HCT116 (cell line): Measurements from ENCODE around the gene AGPAT3. TPM values are rescaled to one million over a fixed set of nuclear protein-coding genes. Genes with fewer than 3 reads are reported as not detected.

Experiments used
- ATAC-seq: fragments of 200-7000 bp; cut with Tn5 transposase; 2 replicates; pipeline ENCODE4 v1.9.1; 2020; ENCODE audit warnings: mild to moderate bottlenecking, moderate library complexity
- BruUV-seq: library from RNA; stranded (reverse); fragments of 400-500 nt; replicated peaks from 2 replicates; lab custom pipeline; 2021; lab: Mats Ljungman, UMichigan
- CTCF ChIA-PET: fragments of 300-600 bp; sonication (Branson Sonifier 250); formaldehyde crosslinking; loops from one replicate; lab custom pipeline; 2021; ENCODE audit warnings: antibody characterized with exemption; lab: Charles Lee
- POLR2A ChIA-PET: fragments of 300-600, 350-600 bp; sonication (Branson Sonifier 250); formaldehyde crosslinking; loops from one replicate; lab custom pipeline; 2021; ENCODE audit warnings: antibody characterized with exemption; lab: Charles Lee
- RAD21 ChIA-PET, 2 experiments: fragments of 300-600 bp; sonication (Branson Sonifier 250); formaldehyde crosslinking; loops; one replicate each; lab custom pipeline; 2023; ENCODE audit warnings: low total read pairs in 2 of 2; ENCODE audit not compliant: uncharacterized antibody in 2 of 2, unreplicated experiment in 2 of 2, low non-redundant PET in 1 of 2; lab: Charles Lee
- DNase-seq: peaks from one replicate; pipeline ENCODE4 v3.0.0-alpha.2; 2010; ENCODE audit warnings: low read depth, low spot score
- H2AFZ ChIP-seq: fragments of 200-600 bp; shearing (Covaris generic), sonication (generic); 2 replicates; pipeline ENCODE4 v1.6.1; 2017; ENCODE audit warnings: low read depth, mixed run types, mixed read lengths, antibody characterized with exemption, low read length; ENCODE audit not compliant: poor library complexity, severe bottlenecking
- H3K27ac ChIP-seq: 2 replicates; pipeline ENCODE4 v1.5.1; 2012; ENCODE audit warnings: low read depth, low read length
- H3K27me3 ChIP-seq: fragments of 200-600 bp; sonication (generic); 2 replicates; pipeline ENCODE4 v1.6.1; 2016; ENCODE audit warnings: mixed run types, low read length, mixed read lengths; ENCODE audit not compliant: insufficient read depth
- H3K36me3 ChIP-seq, 2 experiments: fragments of 200-500 bp in 1 of 2; fragments of 200-600 bp in 1 of 2; sonication (Bioruptor generic) in 1 of 2; sonication (generic) in 1 of 2; 2 replicates each; pipeline versions ENCODE4 v1.5.1 to v1.6.1; 2014 to 2016; ENCODE audit warnings: low read length in 2 of 2, inconsistent platforms in 1 of 2, mixed read lengths in 1 of 2, mixed run types in 1 of 2; ENCODE audit not compliant: insufficient read depth in 2 of 2, control insufficient read depth in 1 of 2
- H3K4me1 ChIP-seq, 2 experiments: fragments of 200-600 bp in 1 of 2; sonication (generic) in 1 of 2; 2 replicates each; pipeline versions ENCODE4 v1.5.1 to v1.6.1; 2012 to 2017; ENCODE audit warnings: low read length in 2 of 2, inconsistent platforms in 1 of 2, mild to moderate bottlenecking in 1 of 2, mixed read lengths in 1 of 2, mixed run types in 1 of 2, moderate library complexity in 1 of 2; ENCODE audit not compliant: insufficient read depth in 2 of 2, control insufficient read depth in 1 of 2
- H3K4me2 ChIP-seq: fragments of 200-600 bp; sonication (generic); 2 replicates; pipeline ENCODE4 v1.6.1; 2017; ENCODE audit warnings: mixed run types, low read length, mixed read lengths
- H3K4me3 ChIP-seq, 2 experiments: fragments of 200-600 bp in 1 of 2; sonication (generic) in 1 of 2; replicated peaks in 1 of 2; 2 replicates each; pipeline ENCODE4 v1.5.1; 2011 to 2016; ENCODE audit warnings: low read length in 2 of 2, control low read depth in 1 of 2, low read depth in 1 of 2, mild to moderate bottlenecking in 1 of 2, mixed read lengths in 1 of 2, mixed run types in 1 of 2
- H3K79me2 ChIP-seq: fragments of 200-600 bp; sonication (generic); 2 replicates; pipeline ENCODE4 v1.6.1; 2017; ENCODE audit warnings: mild to moderate bottlenecking, mixed run types, low read length, moderate library complexity, mixed read lengths; ENCODE audit not compliant: insufficient read depth
- H3K9ac ChIP-seq: fragments of 200-600 bp; sonication (generic); 2 replicates; pipeline ENCODE4 v1.6.1; 2016; ENCODE audit warnings: low read length, mixed read lengths
- H3K9me2 ChIP-seq: fragments of 200-600 bp; sonication (generic), shearing (Covaris generic); 2 replicates; pipeline ENCODE4 v1.6.1; 2017; ENCODE audit warnings: mixed run types, mild to moderate bottlenecking, moderate library complexity; ENCODE audit not compliant: insufficient read depth
- H3K9me3 ChIP-seq, 2 experiments: fragments of 200-500 bp in 1 of 2; fragments of 200-600 bp in 1 of 2; sonication (Bioruptor generic) in 1 of 2; sonication (generic) in 1 of 2; 2 replicates each; pipeline ENCODE4 v1.6.1; 2014 to 2017; ENCODE audit warnings: low read length in 2 of 2, mixed read lengths in 2 of 2, inconsistent platforms in 1 of 2, low read depth in 1 of 2, mild to moderate bottlenecking in 1 of 2, mixed run types in 1 of 2, moderate library complexity in 1 of 2; ENCODE audit not compliant: control insufficient read depth in 1 of 2, insufficient read depth in 1 of 2
- H4K20me1 ChIP-seq: fragments of 200-600 bp; sonication (generic), shearing (Covaris generic); 2 replicates; pipeline ENCODE4 v1.6.1; 2017; ENCODE audit warnings: mixed run types, mild to moderate bottlenecking, moderate library complexity; ENCODE audit not compliant: insufficient read depth
- CEBPB ChIP-seq: IDR thresholded peaks from 2 replicates; pipeline ENCODE4 v1.6.1; 2012; ENCODE audit warnings: low read depth
- EGR1 ChIP-seq: IDR thresholded peaks from 2 replicates; pipeline ENCODE4 v1.6.1; 2012; ENCODE audit warnings: low read depth
- EZH2phosphoT487 ChIP-seq: fragments of 200-600 bp; IDR thresholded peaks from 2 replicates; pipeline ENCODE4 v1.6.1; 2018; ENCODE audit warnings: antibody characterized with exemption, borderline replicate concordance
- POLR2A ChIP-seq: IDR thresholded peaks from 2 replicates; pipeline ENCODE4 v1.7.0; 2011; ENCODE audit warnings: borderline replicate concordance; ENCODE audit not compliant: insufficient read depth, insufficient read length; ENCODE audit errors: extremely low read depth
- SIN3A ChIP-seq: IDR thresholded peaks from 2 replicates; pipeline ENCODE4 v1.6.1; 2012; ENCODE audit warnings: low read depth
- SRF ChIP-seq: IDR thresholded peaks from 2 replicates; pipeline ENCODE4 v1.6.1; 2012; ENCODE audit warnings: low read depth
- TCF7L2 ChIP-seq: IDR thresholded peaks from 2 replicates; pipeline ENCODE4 v1.7.0; 2011; ENCODE audit warnings: borderline replicate concordance, inconsistent platforms; ENCODE audit not compliant: insufficient read depth, insufficient read length; ENCODE audit errors: extremely low read depth
- YY1 ChIP-seq: IDR thresholded peaks from 2 replicates; pipeline ENCODE4 v1.6.1; 2011; ENCODE audit warnings: low read length, low read depth, moderate library complexity, mild to moderate bottlenecking; ENCODE audit not compliant: insufficient replicate concordance; ENCODE audit errors: extremely low read depth
- intact Hi-C: fragments of 100-400 bp; cut with micrococcal nuclease; formaldehyde crosslinking; loops from 2 replicates; pipeline ENCODE4 v1.10.0; 2022
- total RNA-seq: library from RNA; stranded (reverse); gene quantifications from one replicate; pipeline ENCODE4 v1.2.1, GENCODE V29; 2021; ENCODE audit not compliant: unreplicated experiment
- TF ChIP-seq, protein P1 (sequence below): IDR thresholded peaks from 2 replicates; pipeline ENCODE4 v1.6.1; 2012
- TF ChIP-seq, protein P2 (sequence below): IDR thresholded peaks from 2 replicates; pipeline ENCODE4 v1.6.1; 2011; ENCODE audit warnings: mild to moderate bottlenecking, low read length, moderate library complexity; ENCODE audit not compliant: insufficient replicate concordance; ENCODE audit errors: extremely low read depth
- TF ChIP-seq, protein P3 (sequence below), 3 experiments: fragments of 200-600 bp in 1 of 3; sonication (generic) in 1 of 3; IDR thresholded peaks in 2 of 3; conservative IDR thresholded peaks in 1 of 3; 2 replicates each; pipeline ENCODE4 v1.5.1; 2012 to 2017; ENCODE audit warnings: low read depth in 2 of 3, low read length in 2 of 3, antibody characterized with exemption in 1 of 3, borderline replicate concordance in 1 of 3, control low read depth in 1 of 3, mild to moderate bottlenecking in 1 of 3, mixed read lengths in 1 of 3, mixed run types in 1 of 3, moderate library complexity in 1 of 3; ENCODE audit not compliant: insufficient read depth in 1 of 3

The AGPAT3 gene
- total RNA-seq, 1 experiment from 2014 or later = 54.1 TPM

DNA sequence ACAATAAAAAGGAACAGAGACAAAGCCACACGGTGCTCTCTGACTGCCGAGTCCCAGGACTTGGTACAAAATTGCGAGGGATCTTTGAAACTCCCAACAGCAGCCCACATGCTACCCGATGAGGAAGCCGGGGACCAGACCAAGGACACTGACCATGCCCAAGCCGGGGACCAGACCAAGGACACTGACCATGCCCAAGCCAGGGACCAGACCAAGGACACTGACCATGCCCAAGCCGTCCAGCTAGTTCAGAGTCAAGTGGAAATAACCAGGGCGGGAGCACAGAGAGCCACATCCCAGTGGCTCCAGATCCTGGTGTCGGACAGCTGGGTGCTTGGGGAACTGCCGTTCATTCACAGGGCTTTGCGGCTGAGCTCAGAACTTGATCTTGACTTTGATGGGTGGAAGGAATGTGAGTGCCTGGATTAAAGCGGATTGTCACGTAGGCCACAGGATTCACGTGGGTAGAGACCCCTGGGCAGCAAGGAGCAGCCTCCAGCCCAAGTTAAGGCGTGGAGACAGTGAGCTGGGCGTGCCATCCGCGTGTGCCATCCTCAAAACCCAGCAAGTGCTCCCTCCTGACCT lies 130.6 kb downstream of the AGPAT3 start:
- intact Hi-C loops = no loop called here
- TF ChIP-seq POLR2A (no peak), SIN3A (no peak), EZH2phosphoT487 (no peak)
- ChIA-PET RAD21 (no interaction called here), CTCF (no interaction called here), POLR2A (no interaction called here)
- Histone ChIP-seq H3K9me2 (no peaks in the 10 kb centered on the region), H3K4me2 (no peak overlapping the region), H3K27ac (no peak overlapping the region), H3K27me3 (no peaks in the 10 kb centered on the region), H3K9ac (no peak overlapping the region), H3K79me2 (no peaks in the 10 kb centered on the region), H3K36me3 (no peaks in the 10 kb centered on the region), H3K9me3 (no peaks in the 10 kb centered on the region), H2AFZ (no peak overlapping the region), H4K20me1 (no peaks in the 10 kb centered on the region), H3K4me1 (no peaks in the 10 kb centered on the region), H3K4me3 (no peak overlapping the region)
- no TSS peak for BruUV-seq
- DNase-seq = no peak
- no peak for ATAC-seq

DNA sequence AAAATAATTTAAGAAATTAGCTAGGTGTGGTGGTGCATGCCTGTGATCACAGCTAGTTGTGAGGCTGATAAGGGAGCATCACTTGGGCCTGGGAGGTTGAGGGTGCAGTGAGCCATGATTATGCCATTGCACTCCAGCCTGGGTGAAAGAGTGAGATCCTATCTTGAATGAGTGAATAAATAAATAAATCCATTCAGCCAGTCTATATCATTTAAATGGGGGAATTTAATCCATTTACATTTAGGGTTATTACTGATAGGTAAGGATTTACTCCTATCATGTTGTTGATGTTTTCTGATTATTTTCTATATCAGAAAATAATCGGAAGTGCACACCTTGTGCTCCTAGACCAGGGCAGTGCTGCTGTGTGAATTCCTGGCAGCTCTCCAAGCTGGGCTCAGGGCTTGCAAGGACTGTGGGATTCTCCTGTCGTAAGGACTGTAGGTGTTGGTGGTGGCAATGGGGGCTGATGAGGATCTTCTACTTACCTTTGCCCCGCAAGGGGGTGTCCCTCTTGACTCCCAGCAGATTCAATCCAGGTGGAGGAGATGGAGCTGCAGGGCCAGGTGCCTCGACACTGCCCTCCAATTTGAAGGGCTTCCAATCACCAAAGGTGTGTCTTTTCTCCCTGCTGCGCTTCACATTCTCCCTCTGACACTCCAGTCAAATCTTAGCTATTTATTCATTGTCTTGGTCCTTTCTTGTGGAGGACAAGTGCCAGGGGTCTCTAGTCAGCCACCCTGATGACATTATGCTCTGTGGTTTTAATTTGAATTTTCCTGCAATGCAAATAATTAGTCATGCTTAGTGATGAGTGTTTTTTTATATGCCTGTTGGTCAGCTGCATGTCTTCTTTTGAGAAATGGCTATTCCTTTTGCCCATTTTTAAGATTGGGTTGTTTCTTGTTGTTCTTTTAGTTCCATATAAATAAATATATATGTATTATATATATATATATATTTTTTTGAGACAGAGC lies 133.0 kb downstream of the AGPAT3 start:
- Histone ChIP-seq H3K79me2 (no peaks in the 10 kb centered on the region), H3K27me3 (no peaks in the 10 kb centered on the region), H3K4me3 (no peak overlapping the region), H3K9ac (no peak overlapping the region), H3K4me1 (no peaks in the 10 kb centered on the region), H4K20me1 (no peaks in the 10 kb centered on the region), H3K4me2 (no peak overlapping the region), H3K36me3 (no peaks in the 10 kb centered on the region), H3K9me3 (no peaks in the 10 kb centered on the region), H3K27ac (no peak overlapping the region), H2AFZ (no peak overlapping the region), H3K9me2 (no peaks in the 10 kb centered on the region)
- no peak for DNase-seq
- no TSS peak for BruUV-seq
- intact Hi-C loops = no loop called here
- ATAC-seq = no peak
- ChIA-PET RAD21 (no interaction called here), CTCF (no interaction called here), POLR2A (no interaction called here)
- TF ChIP-seq EGR1 = no peak
- no peak for TF ChIP-seq TCF7L2
- no peak for TF ChIP-seq CEBPB
- TF ChIP-seq, protein P1, sequence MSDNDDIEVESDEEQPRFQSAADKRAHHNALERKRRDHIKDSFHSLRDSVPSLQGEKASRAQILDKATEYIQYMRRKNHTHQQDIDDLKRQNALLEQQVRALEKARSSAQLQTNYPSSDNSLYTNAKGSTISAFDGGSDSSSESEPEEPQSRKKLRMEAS = no peak
- TF ChIP-seq, protein P2, sequence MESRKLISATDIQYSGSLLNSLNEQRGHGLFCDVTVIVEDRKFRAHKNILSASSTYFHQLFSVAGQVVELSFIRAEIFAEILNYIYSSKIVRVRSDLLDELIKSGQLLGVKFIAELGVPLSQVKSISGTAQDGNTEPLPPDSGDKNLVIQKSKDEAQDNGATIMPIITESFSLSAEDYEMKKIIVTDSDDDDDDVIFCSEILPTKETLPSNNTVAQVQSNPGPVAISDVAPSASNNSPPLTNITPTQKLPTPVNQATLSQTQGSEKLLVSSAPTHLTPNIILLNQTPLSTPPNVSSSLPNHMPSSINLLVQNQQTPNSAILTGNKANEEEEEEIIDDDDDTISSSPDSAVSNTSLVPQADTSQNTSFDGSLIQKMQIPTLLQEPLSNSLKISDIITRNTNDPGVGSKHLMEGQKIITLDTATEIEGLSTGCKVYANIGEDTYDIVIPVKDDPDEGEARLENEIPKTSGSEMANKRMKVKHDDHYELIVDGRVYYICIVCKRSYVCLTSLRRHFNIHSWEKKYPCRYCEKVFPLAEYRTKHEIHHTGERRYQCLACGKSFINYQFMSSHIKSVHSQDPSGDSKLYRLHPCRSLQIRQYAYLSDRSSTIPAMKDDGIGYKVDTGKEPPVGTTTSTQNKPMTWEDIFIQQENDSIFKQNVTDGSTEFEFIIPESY = no peak
- no peak for TF ChIP-seq SRF
- no peak for TF ChIP-seq YY1
- TF ChIP-seq, protein P3, sequence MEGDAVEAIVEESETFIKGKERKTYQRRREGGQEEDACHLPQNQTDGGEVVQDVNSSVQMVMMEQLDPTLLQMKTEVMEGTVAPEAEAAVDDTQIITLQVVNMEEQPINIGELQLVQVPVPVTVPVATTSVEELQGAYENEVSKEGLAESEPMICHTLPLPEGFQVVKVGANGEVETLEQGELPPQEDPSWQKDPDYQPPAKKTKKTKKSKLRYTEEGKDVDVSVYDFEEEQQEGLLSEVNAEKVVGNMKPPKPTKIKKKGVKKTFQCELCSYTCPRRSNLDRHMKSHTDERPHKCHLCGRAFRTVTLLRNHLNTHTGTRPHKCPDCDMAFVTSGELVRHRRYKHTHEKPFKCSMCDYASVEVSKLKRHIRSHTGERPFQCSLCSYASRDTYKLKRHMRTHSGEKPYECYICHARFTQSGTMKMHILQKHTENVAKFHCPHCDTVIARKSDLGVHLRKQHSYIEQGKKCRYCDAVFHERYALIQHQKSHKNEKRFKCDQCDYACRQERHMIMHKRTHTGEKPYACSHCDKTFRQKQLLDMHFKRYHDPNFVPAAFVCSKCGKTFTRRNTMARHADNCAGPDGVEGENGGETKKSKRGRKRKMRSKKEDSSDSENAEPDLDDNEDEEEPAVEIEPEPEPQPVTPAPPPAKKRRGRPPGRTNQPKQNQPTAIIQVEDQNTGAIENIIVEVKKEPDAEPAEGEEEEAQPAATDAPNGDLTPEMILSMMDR (IDR thresholded peaks at IDR 0.05 in 2 of 3, conservative IDR thresholded peaks at IDR 0.05 in 1 of 3; ENCODE audit: borderline replicate concordance in 1 of 3, insufficient read depth in 1 of 3, low read depth in 2 of 3, low read length in 2 of 3) = no peak
